ENCODE measurements around the gene UBE2G2.

DNA sequence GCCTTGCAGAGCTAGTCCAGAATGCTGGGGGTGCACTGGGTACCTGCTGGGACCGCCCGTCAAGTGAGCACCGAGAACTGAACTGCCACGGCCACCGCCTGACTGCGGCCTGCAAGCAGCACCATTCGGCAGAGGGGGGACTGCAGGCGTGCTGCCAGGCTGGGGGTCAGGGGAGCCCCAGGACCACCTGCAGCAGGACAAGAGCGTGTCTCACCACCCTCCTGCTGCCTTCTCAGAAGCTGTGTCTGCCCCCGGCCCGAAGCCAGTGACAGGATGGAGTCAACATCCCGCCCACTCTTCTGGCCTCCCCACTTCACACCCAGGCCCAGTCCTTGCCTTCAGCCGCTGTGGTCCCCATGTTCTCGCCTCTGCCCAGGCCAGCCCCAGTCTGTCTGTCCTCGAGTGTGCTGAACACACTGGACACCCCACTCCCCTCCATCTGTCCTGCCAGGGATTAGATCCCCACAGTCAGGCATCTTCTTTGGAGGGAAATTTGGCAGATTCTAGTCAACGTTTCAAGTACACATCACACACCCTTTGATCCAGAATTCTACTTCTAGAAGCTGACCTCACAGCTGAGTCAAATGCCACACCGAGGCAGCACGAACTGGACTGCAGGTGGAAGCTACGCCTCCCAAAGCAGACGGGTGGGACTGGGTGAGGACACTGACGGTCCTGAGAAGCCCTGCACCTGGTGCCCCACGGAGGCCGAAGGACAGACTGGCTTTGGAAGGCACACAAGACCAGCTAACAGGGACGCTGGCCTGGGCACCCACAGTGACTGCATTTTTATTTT is 45.8 kb upstream of the UBE2G2 start:
- TF ChIP-seq, protein P1, sequence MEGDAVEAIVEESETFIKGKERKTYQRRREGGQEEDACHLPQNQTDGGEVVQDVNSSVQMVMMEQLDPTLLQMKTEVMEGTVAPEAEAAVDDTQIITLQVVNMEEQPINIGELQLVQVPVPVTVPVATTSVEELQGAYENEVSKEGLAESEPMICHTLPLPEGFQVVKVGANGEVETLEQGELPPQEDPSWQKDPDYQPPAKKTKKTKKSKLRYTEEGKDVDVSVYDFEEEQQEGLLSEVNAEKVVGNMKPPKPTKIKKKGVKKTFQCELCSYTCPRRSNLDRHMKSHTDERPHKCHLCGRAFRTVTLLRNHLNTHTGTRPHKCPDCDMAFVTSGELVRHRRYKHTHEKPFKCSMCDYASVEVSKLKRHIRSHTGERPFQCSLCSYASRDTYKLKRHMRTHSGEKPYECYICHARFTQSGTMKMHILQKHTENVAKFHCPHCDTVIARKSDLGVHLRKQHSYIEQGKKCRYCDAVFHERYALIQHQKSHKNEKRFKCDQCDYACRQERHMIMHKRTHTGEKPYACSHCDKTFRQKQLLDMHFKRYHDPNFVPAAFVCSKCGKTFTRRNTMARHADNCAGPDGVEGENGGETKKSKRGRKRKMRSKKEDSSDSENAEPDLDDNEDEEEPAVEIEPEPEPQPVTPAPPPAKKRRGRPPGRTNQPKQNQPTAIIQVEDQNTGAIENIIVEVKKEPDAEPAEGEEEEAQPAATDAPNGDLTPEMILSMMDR (IDR thresholded peaks at IDR 0.05): no peak
- TF ChIP-seq POLR2A (IDR thresholded peaks at IDR 0.05): no peak

Measured in heart left ventricle (tissue), 13 donors.